ENCODE data around the gene MMP15. TPM values are rescaled to one million over a fixed set of nuclear protein-coding genes. Genes with fewer than 3 reads are reported as not detected.

MMP15 gene
- total and polyA plus RNA-seq, 2 of the 13 experiments (the other 11 are each of a cell fraction or from before 2014, with no cell fraction given) = 35.2 to 44.9 TPM

- TF ChIP-seq PHF21A (CRISPR knock-in tag; IDR thresholded peaks at IDR 0.05) = peak; percentile 97
- TF ChIP-seq ZSCAN25 (CRISPR knock-in tag; IDR thresholded peaks at IDR 0.05) = peak; percentile 86
- no peak; the same call in 1 of the 2 replicates for TF ChIP-seq ZNF329 (CRISPR knock-in tag; IDR thresholded peaks at IDR 0.05; ENCODE audit: low read depth)
- TF ChIP-seq CBFB (CRISPR knock-in tag; IDR thresholded peaks at IDR 0.05) = peak; percentile 69
- no peak; the same call in 1 of the 2 replicates for TF ChIP-seq FIP1L1 (IDR thresholded peaks at IDR 0.05; ENCODE audit: borderline replicate concordance, insufficient read depth, low read depth, low read length)
- no peak for TF ChIP-seq ZBTB49 (CRISPR knock-in tag; IDR thresholded peaks at IDR 0.05; ENCODE audit: borderline replicate concordance)
- TF ChIP-seq ZNF234 (CRISPR knock-in tag; conservative IDR thresholded peaks at IDR 0.05) = peak; percentile 92
- TF ChIP-seq ZNF704 (CRISPR knock-in tag; IDR thresholded peaks at IDR 0.05; ENCODE audit: borderline replicate concordance) = peak; percentile 24; the same call in 1 of the 2 replicates
- TF ChIP-seq CREM (IDR thresholded peaks at IDR 0.05) = peak; percentile 61; the same call in 1 of the 2 replicates
- TF ChIP-seq CREM (CRISPR knock-in tag; IDR thresholded peaks at IDR 0.05) = no peak
- peak; percentile 29; the same call in 1 of the 2 replicates for TF ChIP-seq KLF11 (CRISPR knock-in tag; IDR thresholded peaks at IDR 0.05)
- peak; percentile 70 for TF ChIP-seq ZNF777 (CRISPR knock-in tag; IDR thresholded peaks at IDR 0.05)
- TF ChIP-seq POLR2AphosphoS2 (IDR thresholded peaks at IDR 0.05; ENCODE audit: low read depth, low read length) = no peak
- TF ChIP-seq SETDB1 (CRISPR knock-in tag; IDR thresholded peaks at IDR 0.05; ENCODE audit: borderline replicate concordance) = no peak
- no peak for TF ChIP-seq SP140L (CRISPR knock-in tag; IDR thresholded peaks at IDR 0.05; ENCODE audit: borderline replicate concordance)
- peak; percentile 57; the same call in 1 of the 2 replicates for TF ChIP-seq ZFP90 (CRISPR knock-in tag; IDR thresholded peaks at IDR 0.05; ENCODE audit: borderline replicate concordance)
- peak; percentile 78; the same call in 1 of the 2 replicates for TF ChIP-seq ZNF33B (CRISPR knock-in tag; IDR thresholded peaks at IDR 0.05)
- TF ChIP-seq ZFP62 (CRISPR knock-in tag; IDR thresholded peaks at IDR 0.05) = no peak
- TF ChIP-seq CBX2 (IDR thresholded peaks at IDR 0.05; ENCODE audit: low read depth, low read length) = no peak
- TF ChIP-seq CBX2 (CRISPR knock-in tag; IDR thresholded peaks at IDR 0.05; ENCODE audit: low read depth) = no peak
- peak; percentile 79 for TF ChIP-seq ZBTB2 (CRISPR knock-in tag; IDR thresholded peaks at IDR 0.05; ENCODE audit: low read depth)
- no peak for TF ChIP-seq SMARCC2 (IDR thresholded peaks at IDR 0.05)
- TF ChIP-seq ARID2 (CRISPR knock-in tag; IDR thresholded peaks at IDR 0.05; ENCODE audit: borderline replicate concordance) = peak; percentile 94
Measured at GRCh38 chr16:58024486-58025350, 836 bp upstream of the MMP15 start (continued).

Data from HepG2 (cell line).